RWPE1 (cell line): ENCODE results near the gene MOSPD3.
A peak's percentile ranks its signal among the peaks of the same experiment; 100 is the strongest.

Source experiments
- CTCF ChIA-PET: fragments of 350-600 bp; sonication (Branson Sonifier 250); formaldehyde crosslinking; extraction: SDS; loops from one replicate; lab custom pipeline; 2021; lab: Yijun Ruan, JAX
- POLR2A ChIA-PET: fragments of 400-600 bp; formaldehyde crosslinking; extraction: SDS; loops from one replicate; lab custom pipeline; 2020; ENCODE audit warnings: antibody characterized with exemption; ENCODE audit not compliant: low non-redundant PET; lab: Yijun Ruan, JAX
- DNase-seq: peaks from one replicate; pipeline ENCODE4 v3.0.0; 2012; ENCODE audit warnings: low spot score
- H3K27ac ChIP-seq: fragments of 450-650 bp; 2 replicates; pipeline ENCODE4 v1.5.1; 2017
- CTCF ChIP-seq: fragments of 450-650 bp; conservative IDR thresholded peaks from 2 replicates; pipeline ENCODE4 v1.5.1; 2017; ENCODE audit warnings: low read depth, mild to moderate bottlenecking

MOSPD3 gene

GRCh38 chr7:100602889-100603725, 9.2 kb upstream of the MOSPD3 start:
- ChIA-PET POLR2A (interaction anchor here (1.2 kb wide), 1 partner anchor 17 kb away, joined by 3 read pairs; the partner anchor contains the start of gene FBXO24), CTCF (interaction anchor here (1.1 kb wide), 1 partner anchor 39 kb away, joined by 3 read pairs; no protein-coding TSS in a partner anchor)
- H3K27ac ChIP-seq, result peak overlapping the region; percentile 78
- no peak for TF ChIP-seq CTCF
- no peak for DNase-seq

GRCh38 chr7:100603726-100604027, 8.7 kb upstream of the MOSPD3 start:
- TF ChIP-seq CTCF, result no peak
- POLR2A ChIA-PET, result interaction anchor here (1.2 kb wide), 1 partner anchor 17 kb away, joined by 3 read pairs; the partner anchor contains the start of gene FBXO24
- CTCF ChIA-PET, result interaction anchor here (0.7 to 1.1 kb wide), 2 partner anchors 19 to 39 kb away, joined by 3 to 4 read pairs; no protein-coding TSS in a partner anchor
- peak; percentile 10 for DNase-seq
- peak overlapping the region; percentile 78 for H3K27ac ChIP-seq

GRCh38 chr7:100604028-100604975, 8.0 kb upstream of the MOSPD3 start:
- DNase-seq, result peak; percentile 89
- CTCF ChIA-PET, result interaction anchor here (0.7 to 1.1 kb wide), 4 partner anchors 14 to 40 kb away, joined by 3 to 4 read pairs (median 4); partner anchors contain the start of genes FBXO24 and LRCH4
- POLR2A ChIA-PET, result interaction anchor here (1.2 kb wide), 1 partner anchor 18 kb away, joined by 3 read pairs; the partner anchor contains the start of gene FBXO24
- peak overlapping the region; percentile 78 for H3K27ac ChIP-seq
- TF ChIP-seq CTCF, result peak; percentile 73

DNA sequence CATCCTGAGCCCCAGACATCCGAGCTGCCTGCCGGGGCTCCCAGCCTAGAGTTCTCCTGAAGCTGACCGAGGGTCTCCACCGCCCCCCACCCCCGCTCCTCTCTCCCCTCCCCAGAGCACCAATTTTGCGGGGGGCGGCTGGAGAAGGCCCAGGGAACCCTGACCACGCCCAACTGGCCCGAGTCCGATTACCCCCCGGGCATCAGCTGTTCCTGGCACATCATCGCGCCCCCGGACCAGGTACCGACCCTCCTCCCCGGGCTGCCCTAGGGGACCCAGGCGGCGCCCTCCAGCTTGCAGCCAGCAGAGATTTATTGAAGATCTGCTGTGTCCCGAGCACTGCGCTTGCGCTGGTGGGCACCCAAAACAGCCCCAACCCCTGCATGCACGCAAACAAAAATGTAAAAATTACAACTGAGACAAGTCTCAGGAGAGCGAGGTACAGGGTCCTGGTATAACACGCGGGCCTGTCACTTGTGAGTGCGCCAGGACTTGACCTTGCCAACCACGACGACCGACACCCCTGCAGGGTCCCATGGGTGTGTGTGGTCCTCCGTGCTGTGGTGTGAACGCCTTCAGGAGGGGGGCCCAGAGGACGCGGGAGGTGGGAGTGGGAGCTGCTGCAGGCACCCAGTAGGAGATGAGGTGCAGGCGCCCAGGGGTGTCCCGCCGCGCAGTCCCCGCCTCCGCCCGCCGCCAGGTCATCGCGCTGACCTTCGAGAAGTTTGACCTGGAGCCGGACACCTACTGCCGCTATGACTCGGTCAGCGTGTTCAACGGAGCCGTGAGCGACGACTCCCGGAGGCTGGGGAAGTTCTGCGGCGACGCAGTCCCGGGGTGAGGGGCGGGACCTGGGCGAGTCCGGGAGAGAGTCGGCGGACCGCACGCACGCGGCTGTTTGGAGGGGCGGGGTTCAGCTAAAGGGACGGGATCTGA, 7.1 kb upstream of the MOSPD3 start:
- no peak for TF ChIP-seq CTCF
- CTCF ChIA-PET, result interaction anchor here (0.7 to 1.1 kb wide), 4 partner anchors 11 to 41 kb away, joined by 3 to 6 read pairs (median 4); partner anchors contain the start of genes FBXO24 and LRCH4
- peak overlapping the region; percentile 78 for H3K27ac ChIP-seq
- POLR2A ChIA-PET, result no interaction called here
- peak; percentile 13 for DNase-seq

DNA sequence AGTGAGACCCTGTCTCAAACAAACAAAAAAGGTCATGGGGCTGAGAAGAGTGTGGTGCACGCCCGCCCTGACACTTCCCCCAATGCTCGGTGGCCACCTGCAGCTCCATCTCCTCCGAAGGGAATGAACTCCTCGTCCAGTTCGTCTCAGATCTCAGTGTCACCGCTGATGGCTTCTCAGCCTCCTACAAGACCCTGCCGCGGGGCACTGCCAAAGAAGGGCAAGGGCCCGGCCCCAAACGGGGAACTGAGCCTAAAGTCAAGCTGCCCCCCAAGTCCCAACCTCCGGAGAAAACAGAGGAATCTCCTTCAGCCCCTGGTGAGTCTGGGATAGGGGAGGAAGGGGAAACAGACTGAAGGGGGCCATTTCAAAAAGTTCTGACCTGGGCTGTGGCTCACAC, 6.0 kb upstream of the MOSPD3 start:
- POLR2A ChIA-PET, result no interaction called here
- no peak for DNase-seq
- TF ChIP-seq CTCF, result no peak
- peak overlapping the region; percentile 78 for H3K27ac ChIP-seq
- CTCF ChIA-PET, result interaction anchor here (0.6 to 1.1 kb wide), 3 partner anchors 10 to 53 kb away, joined by 3 to 7 read pairs (median 6); no protein-coding TSS in a partner anchor
